NCI-H2081 (cell line): Measurements from ENCODE around the gene TMC3.

Experiments used
- DNase-seq, 2 experiments: peaks; one replicate each; lab custom pipeline; 2025; lab: John Stamatoyannopoulos, UW

TMC3 gene

GRCh38 chr15:81322676-81323253 is 51.2 kb downstream of the TMC3 start:
- DNase-seq, result no peak

GRCh38 chr15:81321667-81322066 is 52.3 kb downstream of the TMC3 start:
- DNase-seq, result no peak

GRCh38 chr15:81317642-81318017 is 56.4 kb downstream of the TMC3 start:
- DNase-seq, result no peak

- no peak for DNase-seq
Observed at GRCh38 chr15:81316267-81316666, 57.7 kb downstream of the TMC3 start.

- DNase-seq, result no peak
Observed at GRCh38 chr15:81315452-81316175, 58.4 kb downstream of the TMC3 start.

- DNase-seq, result no peak
Observed at GRCh38 chr15:81314378-81314777, 59.6 kb downstream of the TMC3 start.

GRCh38 chr15:81313686-81314085 is 60.3 kb downstream of the TMC3 start:
- no peak for DNase-seq

GRCh38 chr15:81312790-81313543 is 61.0 kb downstream of the TMC3 start:
- DNase-seq, result no peak

- DNase-seq, result no peak
Observed at GRCh38 chr15:81311752-81312464, 62.1 kb downstream of the TMC3 start.

GRCh38 chr15:81310480-81310879 is 63.5 kb downstream of the TMC3 start:
- DNase-seq, result no peak

GRCh38 chr15:81309647-81310450 is 64.2 kb downstream of the TMC3 start:
- no peak for DNase-seq

- DNase-seq, result no peak
Observed at GRCh38 chr15:81308260-81308659, 65.8 kb downstream of the TMC3 start.

GRCh38 chr15:81304226-81304625 is 69.8 kb downstream of the TMC3 start:
- DNase-seq, result no peak

GRCh38 chr15:81303244-81304225 is 70.5 kb downstream of the TMC3 start:
- DNase-seq, result no peak

GRCh38 chr15:81302701-81303109 is 71.3 kb downstream of the TMC3 start:
- no peak for DNase-seq

GRCh38 chr15:81301815-81302399 is 72.1 kb downstream of the TMC3 start:
- no peak for DNase-seq

- no peak for DNase-seq
Observed at GRCh38 chr15:81301385-81301784, 72.6 kb downstream of the TMC3 start.

GRCh38 chr15:81299630-81300273 is 74.3 kb downstream of the TMC3 start:
- DNase-seq, result no peak

GRCh38 chr15:81299156-81299555 is 74.9 kb downstream of the TMC3 start:
- DNase-seq, result no peak

- DNase-seq, result no peak
Observed at GRCh38 chr15:81298611-81299010, 75.4 kb downstream of the TMC3 start.
